HG02798 (cell line): ENCODE data around the gene HMGB3.
"Not testable (repeated sequence)": the region's sequence is repeated elsewhere in the genome, so short reads cannot be mapped to it uniquely, and the experiment has no call there.

Experiments used
- ATAC-seq: cut with Tn5 transposase; IDR thresholded peaks from one replicate; pipeline ENCODE4 v1.9.1; 2021; ENCODE audit warnings: mild to moderate bottlenecking; ENCODE audit not compliant: unreplicated experiment, poor library complexity

Gene HMGB3

DNA sequence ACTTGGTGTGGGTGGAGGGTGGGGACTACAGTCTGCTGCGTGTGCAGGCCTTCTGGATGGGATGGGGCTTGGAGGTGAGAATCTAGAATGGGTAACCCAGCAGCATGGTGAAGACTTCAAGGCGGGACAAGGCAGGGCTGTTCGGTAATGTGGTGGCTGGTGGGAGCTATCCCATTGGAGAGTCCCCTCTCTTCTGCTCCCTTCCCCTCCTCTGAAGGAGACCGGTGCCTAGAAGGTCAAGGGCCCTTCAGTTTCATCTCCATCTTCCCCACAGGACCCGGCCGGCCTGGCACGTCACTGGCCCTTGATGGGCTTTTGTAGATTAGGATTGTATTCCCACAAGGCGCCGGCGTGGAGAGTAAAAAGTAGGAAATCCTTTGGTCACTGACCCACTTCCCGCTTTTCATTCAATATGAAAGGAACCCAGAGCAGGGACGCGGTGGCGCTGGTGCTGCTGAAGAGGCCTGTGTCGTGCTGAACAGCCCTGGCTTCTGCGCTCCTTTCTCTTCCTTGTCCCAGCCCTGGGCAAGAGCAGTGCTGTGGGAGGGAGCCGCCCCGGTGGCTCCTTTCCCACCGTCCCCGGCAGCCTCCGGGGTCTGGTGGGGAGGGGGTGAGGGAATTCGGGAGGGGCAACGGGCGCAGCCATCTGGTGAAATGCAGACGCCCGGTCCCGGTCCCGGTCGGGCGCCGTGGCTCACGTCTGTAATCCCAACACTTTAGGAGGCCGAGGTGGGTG lies 7.3 kb upstream of the HMGB3 start:
- no peak for ATAC-seq

DNA sequence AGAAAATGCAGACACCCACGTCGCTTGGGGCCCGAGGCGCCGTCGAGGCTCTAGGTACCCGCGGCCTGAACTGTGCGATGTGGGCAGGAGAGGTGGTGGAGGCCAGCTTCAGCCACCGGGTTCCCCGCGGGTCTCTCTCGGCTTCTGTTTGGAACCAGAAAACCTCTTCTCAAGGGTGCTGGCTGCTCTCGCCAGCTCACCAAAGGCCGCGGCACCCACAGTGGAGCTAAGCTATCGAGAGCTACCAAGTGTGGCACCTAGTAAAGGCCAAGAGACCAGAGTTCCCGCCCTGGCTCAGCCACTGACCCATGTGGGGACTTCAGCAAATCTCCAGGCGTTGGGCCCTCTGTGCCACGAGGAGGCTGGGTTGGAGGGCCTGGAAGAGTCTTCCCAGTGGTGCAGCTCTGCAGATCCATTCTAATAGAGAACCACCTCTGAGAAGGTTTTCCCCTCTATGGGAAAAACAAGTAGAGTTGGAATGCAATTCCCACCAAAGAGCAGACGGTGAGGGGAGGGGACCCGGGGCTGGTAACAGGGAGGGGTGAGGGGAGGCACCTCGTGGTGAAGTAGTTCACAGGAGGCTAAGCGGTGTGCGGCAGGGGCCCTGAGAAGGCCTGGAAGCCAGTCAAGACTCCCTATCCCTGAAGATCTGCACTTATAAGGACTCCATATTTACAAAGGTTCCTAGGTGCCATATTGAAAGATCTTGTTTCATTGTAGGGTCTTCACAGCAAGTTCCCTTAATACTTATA lies 5.5 kb upstream of the HMGB3 start:
- no peak for ATAC-seq

DNA sequence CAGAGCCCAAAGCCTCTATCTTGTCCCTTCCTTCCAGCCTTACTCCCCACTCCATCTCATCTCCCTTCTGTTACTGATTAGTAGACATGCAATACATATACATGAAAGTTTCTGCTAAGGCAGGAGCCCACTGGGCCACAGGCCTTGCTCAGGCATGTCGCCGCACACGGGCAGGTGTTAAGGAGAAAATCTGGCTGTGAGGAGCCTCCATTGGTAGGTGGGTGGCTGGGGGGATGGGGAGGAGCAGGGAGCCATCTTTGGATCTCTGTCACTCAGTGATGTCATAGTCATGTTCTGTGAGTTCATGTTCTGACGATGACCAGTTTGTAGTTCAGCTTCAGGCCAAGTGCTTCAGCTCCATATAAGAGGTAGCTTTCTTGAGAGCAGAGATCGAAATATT lies 2.9 kb upstream of the HMGB3 start:
- ATAC-seq, result no peak

DNA sequence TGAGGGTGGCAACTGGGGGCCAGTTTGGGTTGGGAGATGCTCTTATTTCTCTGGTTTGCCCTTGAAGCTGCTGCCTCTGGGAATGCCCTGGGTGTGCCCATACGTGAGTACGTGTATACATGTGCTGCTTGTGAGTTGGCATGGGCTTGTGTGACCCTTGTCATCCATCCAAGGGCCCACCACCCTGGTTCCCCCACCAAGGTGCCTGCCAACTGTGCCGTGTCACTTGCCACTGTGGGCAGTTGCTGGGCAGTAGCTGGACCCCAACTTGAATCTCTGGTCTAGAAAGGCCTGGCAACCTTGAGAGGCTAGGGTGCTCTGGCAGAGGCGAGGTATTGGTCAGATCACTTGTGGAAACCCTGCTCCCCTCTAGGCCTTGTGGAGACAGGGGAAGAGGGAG lies 2.4 kb upstream of the HMGB3 start:
- ATAC-seq, result no peak

DNA sequence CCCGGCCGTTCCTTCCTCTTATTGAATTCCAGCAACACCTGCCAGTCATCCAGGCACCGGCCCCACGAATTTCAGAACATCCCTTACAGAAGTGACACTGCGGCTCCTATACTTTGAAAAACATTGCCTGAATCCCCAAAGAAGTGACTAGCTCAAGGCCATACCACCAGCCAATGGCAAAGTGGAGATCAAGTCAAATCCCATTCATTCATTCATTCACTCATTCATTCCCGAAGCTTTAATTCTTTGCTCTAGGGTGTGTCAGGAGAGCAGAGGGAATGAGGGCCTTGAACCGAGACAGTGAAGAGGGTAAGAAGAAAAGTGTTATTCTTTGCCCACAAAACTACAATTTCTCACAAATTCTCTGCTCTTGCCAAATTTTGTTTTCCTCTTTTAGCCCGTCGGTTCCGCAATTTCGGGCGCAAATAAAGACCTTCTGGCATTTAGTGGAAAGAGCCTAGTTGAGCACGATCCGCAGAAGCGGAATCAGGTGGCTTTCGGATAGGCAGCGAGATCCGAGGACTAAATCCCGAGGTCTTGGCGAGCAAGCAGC lies 824 bp upstream of the HMGB3 start:
- ATAC-seq, result no peak

DNA sequence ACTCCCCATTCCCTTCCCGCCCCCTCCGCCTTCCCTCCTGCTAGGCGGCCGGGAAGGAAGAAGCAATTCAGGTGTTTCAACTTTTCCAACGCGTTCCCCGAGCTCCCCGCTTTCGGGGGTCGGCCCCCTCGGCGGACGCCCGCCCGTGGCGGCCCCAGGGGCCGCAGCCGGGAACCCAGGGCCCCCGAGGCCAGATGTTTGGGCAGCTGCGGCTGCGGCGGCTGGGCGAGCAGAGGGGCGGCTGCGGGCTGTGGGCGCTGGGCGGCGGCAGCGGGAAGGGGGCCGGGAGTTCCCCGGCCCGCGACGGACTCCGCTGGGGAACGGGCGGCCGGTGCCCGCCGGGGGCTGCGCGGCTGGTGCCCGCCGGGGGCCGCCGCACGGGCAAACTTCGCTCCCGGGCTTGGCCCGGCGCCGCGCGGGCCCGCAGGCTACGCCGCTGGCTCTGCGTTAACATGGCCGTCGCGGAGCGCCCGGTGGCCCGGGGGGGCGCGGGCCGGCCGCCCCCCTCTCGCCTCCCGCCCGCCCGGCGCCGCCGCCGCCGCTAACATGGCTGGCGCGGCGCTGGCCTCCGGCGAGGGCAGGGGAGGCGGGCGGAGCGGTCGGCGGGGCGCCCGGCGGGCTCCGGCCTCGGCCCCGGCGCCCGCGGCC lies 510 bp downstream of the HMGB3 start:
- peak; percentile 18 for ATAC-seq

DNA sequence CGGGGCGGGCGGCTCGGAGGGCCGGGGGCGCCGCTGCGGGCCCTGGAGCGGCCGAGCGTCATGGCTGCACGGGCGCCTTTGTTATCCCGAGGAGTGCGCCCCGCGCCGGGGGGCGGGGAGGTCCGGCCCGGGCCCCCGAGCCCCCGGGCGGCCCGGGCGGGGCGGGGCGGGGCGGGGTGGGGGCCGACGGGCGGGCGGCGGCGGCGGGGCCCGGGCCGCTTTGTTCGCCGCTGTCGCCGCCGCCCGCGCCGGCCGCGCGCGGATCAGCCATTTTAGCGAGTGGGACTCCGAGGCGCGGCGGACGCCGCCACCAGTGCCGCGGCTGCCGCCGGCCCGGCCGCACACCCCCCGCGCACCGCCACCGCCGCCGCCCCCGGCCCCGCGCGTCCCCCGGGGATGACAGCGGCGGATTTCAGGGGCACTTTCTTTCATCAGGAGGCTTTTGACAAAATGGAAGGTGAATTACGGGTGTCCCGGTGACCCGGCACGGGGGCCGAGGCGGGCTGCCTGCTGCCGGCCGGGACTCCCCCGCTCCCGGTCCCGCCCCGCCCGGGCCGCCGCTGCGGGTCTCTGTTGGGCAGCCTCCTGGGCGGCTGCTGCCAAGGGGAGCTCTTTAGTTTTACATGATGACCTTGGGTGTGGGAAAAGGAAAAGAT lies 1.2 kb downstream of the HMGB3 start:
- ATAC-seq, result peak; percentile 14

DNA sequence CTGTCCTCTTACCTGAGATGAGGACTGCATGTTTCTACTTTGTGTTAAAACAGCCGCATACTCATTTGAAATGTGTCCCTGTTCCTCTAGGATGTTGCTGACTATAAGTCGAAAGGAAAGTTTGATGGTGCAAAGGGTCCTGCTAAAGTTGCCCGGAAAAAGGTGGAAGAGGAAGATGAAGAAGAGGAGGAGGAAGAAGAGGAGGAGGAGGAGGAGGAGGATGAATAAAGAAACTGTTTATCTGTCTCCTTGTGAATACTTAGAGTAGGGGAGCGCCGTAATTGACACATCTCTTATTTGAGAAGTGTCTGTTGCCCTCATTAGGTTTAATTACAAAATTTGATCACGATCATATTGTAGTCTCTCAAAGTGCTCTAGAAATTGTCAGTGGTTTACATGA lies 4.6 kb downstream of the HMGB3 start:
- ATAC-seq, result not testable (repeated sequence)

DNA sequence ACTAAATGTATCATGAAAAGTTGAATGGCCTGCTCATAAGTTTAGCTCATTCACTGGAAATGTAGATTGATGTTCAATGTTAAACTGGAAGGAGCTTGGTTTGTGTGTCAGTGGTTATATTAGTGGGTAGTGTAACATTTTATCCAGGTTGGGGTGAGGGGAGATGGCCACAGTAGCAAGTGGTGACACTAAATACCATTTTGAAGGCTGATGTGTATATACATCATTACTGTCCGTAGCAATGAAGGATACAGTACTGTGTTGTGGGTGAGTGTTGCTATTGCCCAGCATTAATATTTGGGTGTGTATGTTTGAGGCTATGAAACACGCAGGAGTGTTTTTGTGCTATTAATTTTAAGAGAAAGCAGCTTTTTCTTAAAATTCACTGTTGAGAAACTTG lies 6.3 kb downstream of the HMGB3 start:
- no peak for ATAC-seq

DNA sequence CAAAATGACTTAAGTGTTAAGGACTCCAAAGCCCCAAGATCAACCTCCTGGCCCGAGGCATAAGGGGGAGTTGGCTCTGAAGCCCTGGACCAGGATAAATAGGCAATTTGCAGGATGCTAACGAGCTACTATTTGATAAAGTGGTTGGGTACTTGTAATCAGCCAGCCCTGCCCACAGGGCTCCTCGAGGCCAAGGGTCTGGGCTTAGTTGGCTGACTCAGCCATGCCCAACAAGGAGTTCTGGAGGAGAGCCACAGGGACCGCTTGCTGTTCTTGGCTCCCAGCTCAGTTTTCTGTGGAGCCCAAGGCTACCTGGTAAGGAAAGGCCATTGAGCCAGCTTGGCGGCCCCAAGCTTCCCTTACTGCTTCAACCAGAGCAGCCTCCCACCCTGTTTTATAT lies 7.8 kb downstream of the HMGB3 start:
- no peak for ATAC-seq

DNA sequence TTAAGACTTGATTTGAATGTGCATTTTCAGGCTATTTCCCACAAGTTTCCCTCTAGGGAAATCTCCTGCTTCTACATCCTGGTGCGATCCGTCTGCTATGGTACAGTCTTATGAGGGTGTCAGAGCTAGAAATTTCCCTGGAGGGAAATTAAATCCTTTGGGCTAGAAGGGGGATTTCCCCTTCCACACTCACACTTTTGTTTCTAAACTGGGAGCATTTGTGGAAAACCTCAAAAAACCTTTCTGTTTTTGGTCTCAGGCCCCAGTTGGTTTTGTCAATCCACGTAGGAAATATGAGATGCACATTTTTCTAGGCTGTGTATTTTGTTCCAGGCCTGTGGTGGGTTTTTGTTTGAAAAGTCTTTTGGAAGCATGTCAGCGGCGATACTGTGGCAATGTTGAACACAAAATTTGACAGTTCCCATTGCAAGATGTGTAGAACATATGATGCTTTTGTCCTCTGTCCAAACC lies 17.8 kb downstream of the HMGB3 start:
- ATAC-seq, result no peak

DNA sequence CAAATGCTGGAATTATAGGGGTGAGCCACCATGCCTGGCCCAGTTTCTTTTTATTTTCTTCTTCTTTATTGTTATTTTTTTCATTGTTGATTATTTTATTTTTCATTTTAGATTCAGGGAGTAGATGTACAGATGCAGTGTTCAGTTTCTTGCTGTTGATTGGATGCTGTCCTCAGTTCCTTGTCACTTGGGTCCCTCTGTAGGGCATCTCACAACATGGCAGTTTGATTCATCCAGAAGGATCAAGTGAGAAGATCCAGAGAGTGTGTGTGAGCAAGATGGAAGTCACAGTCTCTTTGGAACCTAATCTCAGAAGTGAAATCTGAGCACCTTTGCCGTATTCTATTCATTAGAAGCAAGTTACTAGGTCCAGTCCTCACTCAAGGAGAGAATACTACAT lies 20.9 kb downstream of the HMGB3 start:
- ATAC-seq, result no peak

DNA sequence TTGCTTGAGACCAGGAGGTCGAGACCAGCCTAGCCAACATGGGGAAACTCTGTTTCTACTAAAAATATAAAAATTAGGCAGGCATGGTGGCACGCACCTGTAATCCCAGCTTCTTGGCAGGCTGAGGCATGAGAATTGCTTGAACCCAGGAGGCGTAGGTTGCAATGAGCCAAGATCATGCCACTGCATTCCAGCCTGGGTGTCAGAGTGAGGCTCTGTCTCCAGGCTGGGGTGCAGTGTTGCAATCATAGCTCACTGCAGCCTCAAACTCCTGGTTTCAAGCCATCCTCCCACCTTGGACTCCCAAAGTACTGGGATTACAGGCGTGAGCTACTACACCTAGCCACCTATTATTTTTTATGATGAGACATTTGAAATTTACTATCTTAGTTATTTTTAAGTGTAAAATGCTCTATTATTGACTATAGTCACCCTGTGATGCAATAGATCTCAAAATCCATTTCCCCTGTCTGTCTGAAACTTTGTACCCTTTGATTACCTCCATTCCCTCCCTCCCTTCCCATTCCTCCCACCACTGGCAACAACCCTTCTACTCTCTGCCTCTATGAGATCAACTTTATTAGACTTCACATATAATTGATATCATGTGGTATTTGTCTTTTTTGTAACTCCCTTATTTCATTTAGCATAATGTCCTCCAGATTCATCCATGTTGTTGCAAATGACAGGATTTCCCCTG lies 23.4 kb downstream of the HMGB3 start:
- ATAC-seq, result no peak

DNA sequence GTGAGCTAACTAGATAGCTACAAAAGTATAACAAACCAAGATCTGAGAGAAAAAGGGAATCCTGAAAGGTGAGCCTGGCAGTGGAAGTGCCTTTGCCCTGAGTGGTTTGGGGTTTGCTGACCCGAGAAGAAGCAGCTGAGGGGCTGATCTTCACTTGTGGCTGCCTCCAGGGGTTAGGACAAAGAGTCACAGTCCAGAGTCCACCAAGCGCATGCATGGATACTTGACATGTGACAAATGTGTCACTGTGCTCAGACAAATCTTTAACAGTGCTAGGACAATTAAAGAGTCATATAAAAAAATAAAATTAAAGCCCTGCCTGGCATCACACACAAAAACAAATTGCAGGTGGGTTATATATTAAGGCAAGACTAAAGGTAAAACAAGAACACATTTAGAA lies 26.4 kb downstream of the HMGB3 start:
- ATAC-seq, result no peak

DNA sequence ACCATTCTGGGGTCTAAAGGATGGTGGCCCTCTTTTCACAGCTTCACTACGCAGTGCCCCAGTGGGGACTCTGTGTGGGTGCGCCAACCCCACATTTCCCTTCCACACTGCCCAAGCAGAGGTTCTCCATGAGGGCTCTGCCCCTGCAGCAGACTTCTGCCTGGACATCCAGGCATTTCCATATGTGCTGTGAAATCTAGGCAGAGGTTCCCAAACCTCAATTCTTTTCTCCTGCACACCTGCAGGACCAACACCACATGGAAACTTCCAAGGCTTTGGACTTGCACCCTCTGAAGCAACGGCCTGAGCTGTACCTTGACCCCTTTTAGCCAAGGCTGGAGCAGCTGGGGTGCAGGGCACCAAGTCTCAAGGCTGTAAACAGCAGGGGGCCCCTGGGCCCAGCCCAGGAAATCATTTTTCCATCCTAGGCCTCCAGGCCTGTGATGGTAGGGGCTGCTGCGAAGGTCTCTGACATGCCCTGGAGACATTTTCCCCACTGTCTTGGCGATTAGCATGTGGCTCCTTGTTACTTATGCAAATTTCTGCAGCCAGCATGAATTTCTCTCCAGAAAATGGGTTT lies 30.1 kb downstream of the HMGB3 start:
- no peak for ATAC-seq

DNA sequence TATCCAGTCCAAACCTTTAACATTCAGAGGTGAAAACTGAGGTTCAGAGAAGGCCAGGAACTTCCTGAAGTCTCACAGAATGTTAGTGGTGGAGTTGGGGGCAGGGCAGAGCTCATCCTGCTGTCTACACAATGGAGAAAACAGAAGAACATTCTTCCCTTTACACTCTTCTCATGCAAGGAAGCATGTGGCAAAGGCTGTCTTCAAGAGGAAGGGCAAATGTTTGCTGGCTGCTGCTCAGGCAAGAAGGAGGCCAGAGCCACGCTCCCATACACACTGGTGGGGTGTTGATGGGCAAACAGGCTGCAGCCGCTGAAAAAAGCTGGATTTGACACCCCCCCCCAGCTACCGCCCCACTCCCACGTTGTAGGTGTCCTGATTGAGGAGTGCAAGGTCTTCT lies 32.5 kb downstream of the HMGB3 start:
- ATAC-seq, result no peak

DNA sequence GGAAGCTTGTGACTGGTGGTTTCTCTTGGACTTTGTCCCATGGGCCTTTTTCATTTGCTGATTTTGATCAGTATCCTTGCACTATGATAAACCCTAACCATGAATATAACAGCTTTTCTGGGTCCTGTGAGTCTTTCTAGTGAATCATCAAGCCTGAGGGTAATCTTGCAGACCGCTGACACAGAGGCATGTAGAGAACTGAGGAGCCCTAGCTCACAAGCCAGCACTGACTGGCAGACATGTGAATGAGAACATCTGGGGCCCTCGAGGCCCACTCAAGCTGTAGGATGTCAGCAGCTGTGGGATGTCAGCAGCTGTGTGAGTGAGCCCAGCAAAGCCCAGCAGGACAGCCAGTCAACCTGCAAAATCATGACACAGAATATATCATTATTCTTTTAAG lies 36.7 kb downstream of the HMGB3 start:
- ATAC-seq, result no peak

DNA sequence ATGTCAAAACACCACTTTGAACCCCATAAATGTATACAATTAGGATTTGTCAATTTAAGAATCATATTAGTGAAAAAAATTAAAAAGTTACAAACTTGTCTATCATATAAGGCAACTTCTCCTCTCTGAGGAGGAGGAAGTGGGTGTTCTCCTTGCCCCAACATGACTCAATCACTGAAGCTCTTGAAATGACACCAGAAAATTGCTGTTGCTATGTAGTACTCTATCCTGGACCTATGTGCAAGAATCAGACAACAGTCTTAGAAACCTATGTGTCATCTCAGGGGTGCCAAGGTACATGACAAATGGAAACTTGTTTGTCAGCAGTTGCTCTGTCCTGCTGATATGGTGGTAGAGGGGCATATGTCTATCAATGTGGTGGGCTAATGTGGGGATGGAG lies 47.7 kb downstream of the HMGB3 start:
- ATAC-seq, result no peak

DNA sequence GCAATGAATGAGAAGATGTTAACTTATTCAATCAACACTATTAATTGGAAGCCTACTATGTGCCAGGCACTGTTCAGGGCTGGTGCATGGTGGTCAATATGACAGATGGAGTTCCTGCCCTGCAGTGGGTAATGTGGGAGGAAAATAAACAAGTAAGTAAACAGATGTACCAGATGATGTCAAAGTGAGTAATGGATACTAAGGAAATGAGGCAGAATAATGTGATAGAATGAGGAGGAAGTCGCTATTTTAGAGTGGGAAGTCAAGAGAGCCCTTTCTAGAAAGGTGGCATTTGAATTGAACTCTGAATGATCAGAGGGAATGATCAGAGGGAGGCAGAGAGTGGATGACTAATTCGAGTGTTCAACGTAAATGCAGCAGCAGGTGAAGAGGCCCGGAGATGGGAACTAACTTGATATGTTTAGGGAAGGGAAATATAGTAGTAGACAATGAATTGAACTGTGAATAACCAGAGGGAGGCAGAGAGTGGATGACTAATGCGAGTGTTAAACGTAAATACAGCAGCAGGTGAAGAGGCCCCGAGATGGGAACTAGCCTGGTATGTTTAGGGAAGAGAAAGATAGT lies 48.3 kb downstream of the HMGB3 start:
- no peak for ATAC-seq
